RPMI8226 (cell line): ENCODE measurements around the gene SLC25A43.

Experiments
- DNase-seq: peaks from one replicate; pipeline ENCODE4 v3.0.0-alpha.2; 2015

Gene SLC25A43

GRCh38 chrX:119501511-119502148, 102.5 kb downstream of the SLC25A43 start:
- no peak for DNase-seq

GRCh38 chrX:119502727-119503483, 103.8 kb downstream of the SLC25A43 start:
- DNase-seq, result no peak

GRCh38 chrX:119503484-119503861, 104.3 kb downstream of the SLC25A43 start:
- no peak for DNase-seq
